Hepatic stellate cell (primary cell): ENCODE results near the gene USP12.

ENCODE experiments used
- DNase-seq: peaks from one replicate; pipeline ENCODE4 v3.0.0; 2011; ENCODE audit warnings: low spot score

USP12 gene

DNA sequence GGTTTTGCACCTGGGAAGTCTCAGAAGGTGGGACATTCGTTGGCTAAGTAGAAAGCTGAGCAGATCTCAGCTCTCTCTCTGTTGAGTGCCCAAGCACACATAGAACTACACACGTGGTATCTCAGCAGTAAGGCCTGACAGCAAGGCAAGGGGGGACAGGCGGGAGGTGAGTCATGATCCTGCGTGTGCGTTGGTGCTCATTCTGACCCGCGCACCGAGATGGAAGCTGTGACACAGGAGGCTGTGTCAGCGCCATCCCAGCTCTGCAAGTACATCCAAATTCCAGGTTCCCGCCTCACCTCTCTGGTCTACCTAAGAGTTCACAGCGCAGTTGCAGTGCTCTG is 135.7 kb downstream of the USP12 start:
- no peak for DNase-seq

DNA sequence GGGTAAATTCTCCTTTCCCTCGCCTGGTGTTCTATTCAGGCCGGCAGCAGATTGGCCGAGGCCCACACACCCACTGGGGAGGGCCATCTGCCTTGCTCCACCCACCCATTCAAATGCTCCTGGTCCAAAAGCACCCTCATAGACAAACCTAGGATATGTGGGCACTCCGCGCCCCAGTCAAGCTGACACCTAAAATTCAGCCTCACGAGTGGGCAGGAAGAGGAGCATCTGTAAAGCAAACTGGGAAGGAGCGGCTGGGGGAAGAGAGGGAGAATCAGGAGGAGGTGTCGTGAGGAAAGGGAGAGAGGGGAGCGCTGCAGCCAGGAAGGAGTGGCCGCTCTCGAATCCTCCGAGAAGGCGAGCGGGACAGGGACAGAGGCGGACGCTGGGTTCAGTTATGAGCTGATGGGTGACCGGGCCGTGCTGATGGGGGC is 136.9 kb downstream of the USP12 start:
- DNase-seq = no peak

DNA sequence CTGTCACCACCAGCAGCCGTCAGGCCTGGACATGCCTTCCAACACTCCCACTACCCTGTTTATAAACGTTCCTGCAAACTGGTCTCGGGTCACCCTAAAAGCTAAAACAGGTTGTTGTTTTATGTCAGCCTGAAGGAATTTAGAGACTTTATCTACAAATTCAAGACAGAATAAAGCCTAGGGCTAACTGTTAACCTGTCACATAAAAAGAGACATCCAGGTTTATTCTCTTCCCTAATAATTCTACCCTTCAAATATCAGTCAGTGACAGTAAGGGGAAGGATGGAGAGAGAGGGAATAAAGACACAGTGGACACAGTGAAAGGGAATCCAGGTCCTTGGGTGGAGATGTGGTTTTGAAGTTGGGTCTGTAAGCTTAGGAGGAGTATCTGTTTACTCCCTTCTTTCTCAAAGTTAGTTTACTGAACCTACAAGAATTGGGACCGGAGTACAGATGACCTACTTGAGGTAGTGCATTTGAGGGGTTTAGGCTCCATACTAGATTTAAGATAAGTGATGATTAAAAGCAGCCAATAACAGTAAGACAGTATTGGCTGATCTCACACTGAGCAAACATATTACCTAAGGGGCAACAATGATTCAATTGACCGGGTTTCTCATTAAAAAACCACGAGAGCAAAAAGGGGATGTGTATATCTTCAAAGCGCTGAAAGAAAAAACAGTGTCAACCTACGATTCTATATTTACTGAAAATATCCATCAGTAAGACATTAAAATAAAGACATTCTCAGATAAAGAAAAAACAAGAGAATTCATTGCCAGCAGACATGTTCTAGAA is 142.7 kb downstream of the USP12 start:
- no peak for DNase-seq

DNA sequence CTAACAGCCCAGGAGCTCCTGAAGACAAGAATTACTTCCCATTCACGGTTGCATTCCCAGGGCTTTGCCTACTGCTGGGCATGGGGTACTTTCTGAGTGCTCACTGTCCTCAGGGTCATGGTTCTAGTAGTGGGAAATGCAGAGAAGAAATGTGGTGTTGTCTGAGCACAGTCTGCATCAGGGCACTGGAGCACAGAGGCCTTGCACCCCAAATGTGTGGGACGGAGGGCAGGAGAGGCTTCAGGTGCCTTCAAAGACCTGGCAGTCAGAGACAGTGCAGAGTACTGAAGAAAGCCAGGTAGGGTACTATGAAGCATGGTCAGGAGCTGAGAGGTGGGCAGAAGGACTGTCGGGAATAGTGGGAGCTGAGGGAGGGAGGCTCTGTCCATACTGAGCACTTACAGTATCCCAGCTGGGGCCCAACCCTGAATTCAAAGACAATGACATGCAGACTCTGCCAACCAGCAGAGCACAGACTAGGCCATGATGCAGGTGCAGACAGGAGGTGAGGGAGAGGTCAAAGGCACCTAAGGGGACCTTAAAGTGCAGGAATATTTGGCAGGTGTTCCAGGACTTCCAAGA is 144.4 kb downstream of the USP12 start:
- DNase-seq = no peak

DNA sequence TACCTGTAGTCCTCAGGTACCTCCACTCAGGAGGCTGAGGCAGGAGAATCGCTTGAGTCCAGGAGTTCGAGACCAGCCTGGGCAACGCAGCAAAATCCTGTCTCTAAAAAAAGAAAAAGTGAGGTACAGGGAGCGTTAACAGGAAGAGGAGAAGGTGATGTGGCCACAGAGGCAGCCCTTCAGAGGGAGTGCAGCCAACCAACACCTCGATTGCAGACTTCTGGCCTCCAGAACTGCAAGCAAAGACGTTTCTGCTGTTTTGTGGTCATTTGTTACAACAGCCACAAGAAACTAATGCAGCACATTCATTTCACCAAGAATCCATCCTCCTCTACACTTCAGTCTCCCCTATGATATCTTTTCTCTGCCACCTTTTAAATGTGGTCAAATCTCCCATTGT is 145.2 kb downstream of the USP12 start:
- no peak for DNase-seq

DNA sequence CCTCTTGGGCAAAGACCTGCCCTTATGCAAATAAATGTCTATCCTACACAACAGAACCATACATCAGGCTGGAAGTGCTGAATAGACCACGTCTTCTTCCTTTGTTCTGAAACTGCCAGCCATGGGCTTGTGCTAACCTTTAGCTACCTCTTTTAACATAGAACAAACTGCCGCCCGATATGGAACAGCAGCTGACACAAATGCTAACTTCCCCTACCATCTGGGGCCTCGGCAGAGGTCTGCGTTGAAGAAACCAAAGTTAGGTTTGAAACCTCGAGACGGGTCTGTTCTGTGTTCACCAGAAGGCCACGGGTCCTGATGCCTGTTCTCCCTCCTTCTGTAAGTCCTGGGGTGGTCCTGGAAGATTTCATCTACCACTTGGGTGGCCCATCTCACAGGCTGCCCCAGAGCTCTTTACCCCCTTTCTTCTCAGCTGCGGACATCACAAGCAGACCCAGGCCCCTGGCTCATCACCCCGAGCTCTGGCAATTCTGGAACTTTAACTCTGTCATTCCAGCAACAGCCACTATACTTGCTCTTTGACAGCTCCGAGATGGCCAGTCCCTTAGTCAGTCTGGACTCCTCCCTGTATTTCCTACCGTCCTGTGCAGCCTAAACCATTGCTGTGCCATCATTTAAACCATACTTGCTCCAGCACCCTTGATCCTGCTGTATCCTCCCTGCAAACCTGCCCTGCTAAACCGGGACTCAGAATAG is 146.7 kb downstream of the USP12 start:
- DNase-seq = no peak

DNA sequence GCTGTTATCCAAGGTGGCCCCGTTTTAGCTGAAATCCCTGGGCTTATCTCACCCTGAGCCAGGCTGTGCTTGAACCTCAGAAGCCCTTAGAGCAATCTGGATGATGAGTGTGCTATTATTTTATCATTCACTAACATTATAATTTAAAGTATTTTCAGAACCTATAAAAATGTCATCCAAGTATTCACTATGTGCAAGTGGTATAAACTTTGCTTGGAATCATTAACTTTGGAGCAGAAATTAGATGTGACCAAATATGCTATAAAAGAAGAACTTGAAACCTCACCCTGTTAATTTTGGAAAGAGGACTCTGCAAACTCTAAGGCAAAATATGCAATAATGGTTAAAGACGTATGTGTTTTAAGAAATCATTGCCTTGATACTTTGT is 147.5 kb downstream of the USP12 start:
- DNase-seq = no peak

DNA sequence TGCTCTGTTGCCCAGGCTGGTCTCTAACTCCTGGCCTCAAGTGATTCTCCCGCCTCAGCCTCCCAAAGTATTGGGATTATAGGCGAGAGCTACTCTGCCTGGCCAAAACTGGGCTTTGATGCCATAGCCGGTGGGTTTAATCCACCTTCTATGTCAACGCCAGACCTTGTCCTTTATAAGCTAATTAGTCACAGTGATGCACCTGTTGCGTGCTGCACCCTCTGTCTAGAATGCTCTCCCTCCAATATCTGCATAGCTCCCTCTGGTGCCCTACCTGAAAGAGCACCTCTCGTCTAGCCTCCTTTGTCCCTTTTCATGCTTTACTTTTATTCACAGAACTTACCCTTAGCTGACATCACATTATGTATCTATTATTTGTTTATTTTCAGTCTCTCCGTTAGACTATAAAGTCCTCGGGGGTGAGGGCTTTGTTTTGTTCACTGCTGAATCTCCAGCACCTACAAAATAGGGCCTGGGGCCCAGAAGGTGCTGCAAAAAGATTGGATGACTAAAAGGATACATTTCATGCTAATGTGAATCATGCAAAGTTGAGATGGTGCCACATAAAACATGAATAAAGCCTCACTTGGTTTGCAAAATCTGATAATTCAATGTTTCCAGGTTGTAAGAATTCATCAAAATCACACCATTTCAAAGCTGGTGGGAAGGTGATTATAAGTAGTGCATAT is 148.1 kb downstream of the USP12 start:
- no peak for DNase-seq

DNA sequence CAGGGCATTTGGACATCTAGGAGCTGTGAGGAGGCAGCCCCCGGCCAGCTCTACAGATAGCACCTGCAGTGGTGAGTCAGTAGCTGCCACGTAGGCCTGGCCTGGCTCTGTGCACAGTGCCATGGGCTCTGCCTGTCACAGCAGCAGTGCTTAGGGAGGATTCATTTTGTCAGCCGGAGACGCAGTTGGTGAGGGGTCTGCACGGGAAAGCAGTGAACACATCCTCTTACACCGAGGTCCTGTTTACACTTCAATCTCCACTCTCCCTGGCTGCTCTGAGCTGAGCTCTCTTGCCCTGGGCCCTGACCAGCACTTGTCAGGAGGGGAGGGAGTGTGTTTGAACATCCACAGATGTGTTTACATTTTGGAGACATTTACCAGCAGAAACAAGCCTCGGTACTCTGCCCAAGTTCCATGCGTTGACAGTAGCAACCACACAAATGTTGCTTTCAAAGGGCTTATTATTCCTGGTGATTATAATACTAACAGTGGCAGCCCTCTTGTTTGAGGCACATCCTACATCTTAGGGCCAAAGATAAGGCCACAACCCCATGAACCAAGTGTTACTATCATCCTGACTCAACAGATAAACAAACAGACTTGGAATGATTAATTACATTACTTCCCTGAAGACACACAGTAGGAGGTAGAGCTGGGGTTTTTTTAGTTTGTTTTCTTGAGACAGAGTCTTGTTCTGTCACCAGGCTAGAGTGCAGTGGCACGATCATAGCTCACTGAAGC is 148.9 kb downstream of the USP12 start:
- DNase-seq = peak; percentile 47

DNA sequence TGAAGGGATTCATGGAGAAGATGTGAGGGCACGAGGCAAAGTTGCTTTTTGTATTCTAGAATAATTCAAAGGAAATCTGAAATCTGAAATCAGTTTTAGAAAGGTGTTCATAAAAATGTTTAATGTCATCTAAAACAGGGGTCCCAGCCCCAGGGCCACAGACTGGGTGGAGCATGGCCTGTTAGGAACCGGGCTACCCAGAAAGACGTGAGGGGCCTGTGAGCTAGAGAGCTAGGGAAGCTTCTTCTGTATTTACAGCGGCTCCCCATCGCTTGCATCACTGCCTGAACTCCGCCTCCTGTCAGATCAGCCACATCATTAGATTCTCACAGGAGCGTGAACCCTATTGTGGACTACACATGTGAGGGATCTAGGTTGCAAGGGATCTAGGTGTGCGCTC is 151.2 kb downstream of the USP12 start:
- no peak for DNase-seq

DNA sequence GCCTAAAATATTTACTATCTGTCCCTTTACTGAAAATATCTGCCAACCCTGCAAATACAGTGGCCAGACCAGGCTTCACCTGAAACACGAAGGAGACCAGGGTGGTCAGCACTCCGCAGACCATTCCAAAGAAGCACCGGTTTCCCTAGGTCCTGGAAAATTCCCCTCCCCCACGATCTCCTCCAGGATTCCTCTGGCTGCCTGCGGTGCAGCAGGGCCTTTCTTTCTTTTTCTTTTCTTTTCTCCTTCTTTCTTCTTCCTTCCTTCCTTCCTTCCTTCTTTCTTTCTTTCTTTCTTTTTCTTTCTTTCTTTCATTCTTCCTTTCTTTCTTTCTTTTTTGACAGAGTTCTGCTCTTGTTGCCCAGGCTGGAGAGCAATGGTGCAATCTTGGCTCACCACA is 152.7 kb downstream of the USP12 start:
- no peak for DNase-seq

DNA sequence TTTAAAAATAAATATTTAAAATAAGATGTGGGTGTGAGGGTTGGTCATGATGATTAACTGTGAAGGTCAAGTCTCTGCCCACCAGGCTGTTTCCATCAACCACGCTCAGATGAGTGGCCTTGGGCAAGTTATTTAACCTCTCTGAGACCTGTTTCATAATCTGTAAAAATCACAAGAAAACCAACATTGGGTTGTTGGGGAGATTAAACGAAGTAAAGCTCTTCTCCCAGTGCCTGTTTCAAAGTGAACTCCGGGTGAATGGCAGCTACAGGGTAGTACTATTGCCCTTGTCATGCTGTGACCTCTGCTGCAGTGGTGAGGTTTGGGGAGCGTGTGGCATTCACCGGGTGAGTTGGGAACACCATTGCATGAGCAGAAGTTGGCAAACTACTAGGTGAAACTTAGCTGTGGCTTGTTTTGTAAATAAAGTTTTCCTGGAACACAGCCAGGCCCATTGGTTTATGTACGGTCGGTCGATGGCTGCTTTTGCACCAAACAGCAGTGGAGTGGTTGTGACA is 153.2 kb downstream of the USP12 start:
- no peak for DNase-seq

DNA sequence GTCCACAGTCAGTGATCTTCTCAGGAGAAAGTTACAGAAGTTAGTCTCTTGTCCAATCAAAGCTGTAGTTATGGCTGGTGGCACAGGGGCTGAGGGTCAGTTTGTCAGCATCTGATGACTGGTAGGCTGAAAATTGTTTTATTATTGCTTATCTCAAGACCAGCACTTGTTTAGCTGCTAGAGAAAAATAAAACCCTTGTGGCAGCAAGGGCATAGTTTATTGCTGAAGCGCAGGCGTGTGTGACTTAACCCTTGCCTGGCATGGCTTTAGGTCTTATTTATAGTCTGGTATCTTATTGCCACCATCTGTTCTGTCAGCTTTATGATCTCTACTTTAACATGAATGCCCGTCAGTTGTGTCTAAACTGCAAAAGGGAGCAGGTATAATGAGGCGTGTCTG is 154.7 kb downstream of the USP12 start:
- no peak for DNase-seq
